H1 (cell line): Measurements from ENCODE around the gene ENPP7. TPM values are rescaled to one million over a fixed set of nuclear protein-coding genes. Genes with fewer than 3 reads are reported as not detected.

Experiments
- POLR2A ChIP-seq, 2 experiments: IDR thresholded peaks; 1 replicate in 1 of 2; 2 replicates in 1 of 2; pipeline ENCODE4 v1.6.1; 2011; ENCODE audit warnings: low read depth in 2 of 2, low read length in 2 of 2, mild to moderate bottlenecking in 2 of 2; ENCODE audit errors: control extremely low read depth in 1 of 2
- RNF2 ChIP-seq: fragments of 200-900, 300-1000 bp; sonication (generic); IDR thresholded peaks from 2 replicates; pipeline ENCODE4 v1.7.1; 2016; ENCODE audit warnings: borderline replicate concordance, low read depth, mild to moderate bottlenecking, antibody characterized with exemption, low read length; ENCODE audit not compliant: poor library complexity, severe bottlenecking; ENCODE audit errors: missing control alignments
- polyA plus RNA-seq, 7 experiments: library from polyadenylated mRNA; depleted of rRNA in 3 of 7; stranded (reverse) in 5 of 7; unstranded in 2 of 7; fragments of >200 nt in 5 of 7; fragments of 200-250 nt in 2 of 7; gene quantifications; 1 replicate in 5 of 7; 2 replicates in 1 of 7; 4 replicates in 1 of 7; pipeline versions ENCODE4 v1.2.1 to v1.2.3, GENCODE V29; 2011 to 2013; ENCODE audit warnings: missing spikeins in 2 of 7, mixed read lengths in 2 of 7
- total RNA-seq: library from RNA; stranded (reverse); fragmentation: NEBNext Ultra II Directional; extraction: Animal tissue kit (Norgen Biotek cat#: 25700); gene quantifications from 2 replicates; pipeline ENCODE4 v1.2.1, GENCODE V29; 2021

ENPP7 gene
- total and polyA plus RNA-seq, 2 of the 8 experiments (the other 6 are each of a cell fraction or from before 2014, with no cell fraction given), result not detected

DNA sequence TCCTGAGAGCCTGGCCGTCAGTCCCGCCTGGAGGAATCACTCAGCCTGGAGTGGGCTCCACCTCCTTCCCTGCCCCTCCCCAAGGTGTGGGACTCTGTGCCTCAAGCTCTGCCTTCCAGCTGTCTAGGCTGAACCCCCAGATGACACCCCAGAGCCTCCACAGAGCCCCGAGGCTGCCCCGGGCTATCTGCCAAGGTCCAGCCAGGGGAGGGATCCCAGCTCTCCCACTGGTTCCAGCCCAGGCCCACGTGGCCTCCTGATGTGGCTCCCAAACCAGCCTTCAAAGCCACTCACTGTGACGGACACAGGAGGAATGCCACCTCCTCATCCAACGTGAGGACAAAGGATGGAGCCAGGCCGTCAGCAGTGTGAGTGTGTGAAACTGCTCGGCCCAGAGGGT is 45.6 kb upstream of the ENPP7 start (continued):
- TF ChIP-seq RNF2 (no peak), POLR2A (IDR thresholded peaks at IDR 0.05; ENCODE audit: control extremely low read depth in 1 of 2, low read depth in 2 of 2, low read length in 2 of 2) (no peak)
- TF ChIP-seq, all 59 proteins: peak for 0
